ENCODE measurements around the gene SLC27A1.

Gene SLC27A1

GRCh38 chr19:17536955-17537354 is 66.6 kb downstream of the SLC27A1 start:
- Histone ChIP-seq H3K4me3 (replicated peaks; ENCODE audit: low read depth, low read length) (no peak overlapping the region), H3K36me3 (ENCODE audit: control insufficient read depth, insufficient read depth, low read length) (peaks cover 2% of the 10 kb centered on the region), H3K27me3 (replicated peaks; ENCODE audit: control insufficient read depth, insufficient read depth, low read length) (no peaks in the 10 kb centered on the region)
- TF ChIP-seq CTCF (IDR thresholded peaks at IDR 0.05; ENCODE audit: insufficient read depth, low read length, poor library complexity, severe bottlenecking), result no peak
- no peak for DNase-seq (ENCODE audit: extremely low read depth, insufficient read length)

GRCh38 chr19:17538684-17539237 is 68.4 kb downstream of the SLC27A1 start:
- peak overlapping the region; percentile 56 for H3K4me3 ChIP-seq (replicated peaks; ENCODE audit: low read depth, low read length)
- DNase-seq (ENCODE audit: extremely low read depth, insufficient read length), result peak; percentile 50
- H3K36me3 ChIP-seq (ENCODE audit: control insufficient read depth, insufficient read depth, low read length), result no peaks in the 10 kb centered on the region
- TF ChIP-seq CTCF (IDR thresholded peaks at IDR 0.05; ENCODE audit: insufficient read depth, low read length, poor library complexity, severe bottlenecking), result no peak
- no peaks in the 10 kb centered on the region for H3K27me3 ChIP-seq (replicated peaks; ENCODE audit: control insufficient read depth, insufficient read depth, low read length)

- peak; percentile 97 for DNase-seq (ENCODE audit: extremely low read depth, insufficient read length)
- no peaks in the 10 kb centered on the region for H3K36me3 ChIP-seq (ENCODE audit: control insufficient read depth, insufficient read depth, low read length)
- no peaks in the 10 kb centered on the region for H3K27me3 ChIP-seq (replicated peaks; ENCODE audit: control insufficient read depth, insufficient read depth, low read length)
- H3K4me3 ChIP-seq (replicated peaks; ENCODE audit: low read depth, low read length), result peak overlapping the region; percentile 56
- no peak for TF ChIP-seq CTCF (IDR thresholded peaks at IDR 0.05; ENCODE audit: insufficient read depth, low read length, poor library complexity, severe bottlenecking)
Observed at GRCh38 chr19:17539238-17540117, 69.2 kb downstream of the SLC27A1 start.

GRCh38 chr19:17540174-17540573 is 69.8 kb downstream of the SLC27A1 start:
- TF ChIP-seq CTCF (IDR thresholded peaks at IDR 0.05; ENCODE audit: insufficient read depth, low read length, poor library complexity, severe bottlenecking), result no peak
- Histone ChIP-seq H3K4me3 (replicated peaks; ENCODE audit: low read depth, low read length) (no peak overlapping the region), H3K36me3 (ENCODE audit: control insufficient read depth, insufficient read depth, low read length) (no peaks in the 10 kb centered on the region), H3K27me3 (replicated peaks; ENCODE audit: control insufficient read depth, insufficient read depth, low read length) (no peaks in the 10 kb centered on the region)
- no peak for DNase-seq (ENCODE audit: extremely low read depth, insufficient read length)

- Histone ChIP-seq H3K4me3 (replicated peaks; ENCODE audit: low read depth, low read length) (no peak overlapping the region), H3K27me3 (replicated peaks; ENCODE audit: control insufficient read depth, insufficient read depth, low read length) (no peaks in the 10 kb centered on the region), H3K36me3 (ENCODE audit: control insufficient read depth, insufficient read depth, low read length) (no peaks in the 10 kb centered on the region)
- TF ChIP-seq CTCF (IDR thresholded peaks at IDR 0.05; ENCODE audit: insufficient read depth, low read length, poor library complexity, severe bottlenecking), result no peak
- no peak for DNase-seq (ENCODE audit: extremely low read depth, insufficient read length)
Observed at GRCh38 chr19:17541184-17541759, 70.9 kb downstream of the SLC27A1 start.
